NCI-H2171 (cell line): Measurements from ENCODE around the gene CNTNAP3B.
"Not testable (repeated sequence)": the region's sequence is repeated elsewhere in the genome, so short reads cannot be mapped to it uniquely, and the experiment has no call there.

Source experiments
- DNase-seq: peaks from one replicate; lab custom pipeline; 2025; lab: John Stamatoyannopoulos, UW

The CNTNAP3B gene

DNA sequence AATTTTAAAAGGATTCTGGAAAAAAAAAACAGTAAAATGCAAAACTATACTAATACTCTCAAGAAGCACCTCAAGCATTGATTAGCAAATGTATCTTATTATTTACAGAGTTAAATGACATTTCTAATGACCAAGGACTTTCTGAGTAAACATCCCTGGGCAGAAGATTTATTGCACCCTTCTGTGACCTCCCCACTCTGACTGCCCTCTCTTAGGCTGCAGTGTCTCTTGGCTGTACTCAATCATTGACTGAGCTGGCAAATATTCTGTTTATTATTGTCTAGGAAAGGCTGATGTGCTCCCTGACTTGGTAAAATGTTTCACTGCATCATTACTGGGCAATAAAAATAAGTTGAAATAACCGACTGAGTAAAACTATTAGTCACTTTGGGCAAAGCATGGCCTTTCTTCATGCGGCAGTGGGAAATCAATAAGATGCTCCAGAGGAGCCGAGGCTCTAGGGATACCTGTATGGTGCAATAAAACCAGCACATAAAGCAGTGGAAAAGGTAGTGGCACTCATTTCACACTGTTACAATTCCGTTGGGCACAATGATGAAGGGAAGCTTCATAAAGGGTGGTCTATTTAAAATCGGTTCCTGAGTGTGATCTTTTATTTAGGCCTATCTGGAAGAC, 151.1 kb downstream of the CNTNAP3B start:
- not testable (repeated sequence) for DNase-seq

GRCh38 chr9:41974906-41975305, 154.3 kb downstream of the CNTNAP3B start:
- DNase-seq, result not testable (repeated sequence)

DNA sequence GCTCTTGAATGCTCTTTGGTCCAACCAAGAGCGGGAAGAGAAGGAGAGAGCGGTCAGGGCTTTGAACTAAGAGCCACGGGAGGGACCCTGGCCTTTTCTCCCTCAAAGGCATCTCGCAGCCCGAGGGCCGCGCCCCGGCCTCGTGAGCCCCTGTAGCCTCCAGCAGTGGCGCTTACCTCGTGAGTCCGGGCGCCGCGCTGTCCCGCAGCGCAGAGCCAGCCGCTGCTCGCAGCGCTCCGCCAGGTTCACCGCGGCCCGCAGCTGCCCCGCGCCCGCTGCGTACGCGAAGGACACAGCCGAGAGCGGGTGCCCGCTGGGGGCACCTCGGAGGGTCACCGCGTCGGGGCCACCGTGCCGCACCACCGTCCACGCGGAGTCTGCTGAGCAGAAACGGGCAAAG, 176.2 kb downstream of the CNTNAP3B start:
- not testable (repeated sequence) for DNase-seq

DNA sequence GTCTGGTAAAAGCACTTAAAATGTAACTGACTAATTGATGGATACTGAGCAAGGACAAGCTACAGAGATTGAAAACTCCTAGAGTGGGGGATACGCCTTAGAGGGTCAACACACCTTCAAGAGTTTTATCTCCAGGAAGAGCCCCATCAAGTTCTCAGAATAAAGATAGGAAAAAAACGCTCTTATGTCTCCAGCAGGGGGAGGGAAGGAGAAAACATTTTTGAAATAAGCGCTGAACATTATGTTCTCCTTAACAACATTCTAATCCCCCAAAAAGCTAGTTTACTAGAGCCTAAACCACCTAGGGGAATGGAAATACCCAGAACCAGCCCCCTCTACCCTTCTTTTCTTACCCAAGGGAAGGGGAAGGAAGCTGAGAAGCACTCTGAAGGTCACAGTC, 187.5 kb downstream of the CNTNAP3B start:
- not testable (repeated sequence) for DNase-seq

GRCh38 chr9:41938143-41938542, 191.1 kb downstream of the CNTNAP3B start:
- DNase-seq, result not testable (repeated sequence)

DNA sequence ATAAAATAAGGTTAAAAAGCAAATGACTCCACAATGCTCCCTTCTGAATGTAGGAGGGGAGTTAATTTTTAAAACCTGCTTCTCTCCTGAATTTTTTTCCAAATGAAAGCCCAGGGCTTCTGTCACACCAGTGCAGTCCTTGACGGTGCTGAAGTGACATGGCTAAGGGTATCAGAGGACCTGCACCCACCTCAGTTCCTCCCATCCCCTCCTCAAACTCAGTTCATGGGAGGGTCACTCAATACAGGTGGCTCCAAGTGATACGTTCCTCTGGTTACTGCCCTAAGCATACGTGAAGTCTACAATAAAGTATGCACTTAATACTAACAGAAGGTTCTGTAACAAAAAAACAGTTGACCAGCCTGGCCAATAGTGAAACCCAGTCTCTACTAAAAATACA, 193.5 kb downstream of the CNTNAP3B start:
- DNase-seq, result not testable (repeated sequence)

- DNase-seq, result not testable (repeated sequence)
Measured at GRCh38 chr9:41929172-41929571, 200.1 kb downstream of the CNTNAP3B start.

- DNase-seq, result not testable (repeated sequence)
Measured at GRCh38 chr9:41917374-41917773, 211.9 kb downstream of the CNTNAP3B start.

- DNase-seq, result not testable (repeated sequence)
Measured at GRCh38 chr9:41905488-41905887, 223.7 kb downstream of the CNTNAP3B start.

DNA sequence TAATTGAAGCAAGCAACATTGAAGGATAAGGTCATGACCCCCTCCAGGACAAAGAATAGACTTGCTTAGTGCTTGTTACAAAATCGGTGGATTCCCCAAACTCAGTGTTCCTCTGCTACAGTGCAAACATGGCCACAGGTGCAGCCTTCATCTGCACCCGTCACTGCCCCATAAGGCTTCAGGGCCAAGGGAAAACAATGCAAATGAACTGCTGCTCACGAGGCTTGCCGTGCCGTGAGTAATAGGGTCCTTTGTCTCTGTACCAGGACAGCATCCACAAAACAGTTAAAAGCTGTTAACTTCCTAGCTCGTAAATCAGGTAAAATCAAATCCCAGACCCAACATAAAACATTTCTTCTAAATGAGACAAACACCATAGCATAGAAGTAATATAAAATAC, 226.5 kb downstream of the CNTNAP3B start:
- not testable (repeated sequence) for DNase-seq

GRCh38 chr9:41898720-41899343, 230.4 kb downstream of the CNTNAP3B start:
- not testable (repeated sequence) for DNase-seq

GRCh38 chr9:41874557-41874956, 254.7 kb downstream of the CNTNAP3B start:
- not testable (repeated sequence) for DNase-seq

GRCh38 chr9:41855422-41855821, 273.8 kb downstream of the CNTNAP3B start:
- not testable (repeated sequence) for DNase-seq

GRCh38 chr9:41851848-41852740, 277.1 kb downstream of the CNTNAP3B start:
- not testable (repeated sequence) for DNase-seq

- not testable (repeated sequence) for DNase-seq
Measured at GRCh38 chr9:41847829-41848228, 281.4 kb downstream of the CNTNAP3B start.
